Ramos (cell line): Measurements from ENCODE around the gene ODAD4.

Source experiments
- in situ Hi-C: fragments of 300-500 bp; cut with MboI; formaldehyde crosslinking; loops from one replicate; pipeline ENCODE4 v1.14.3; 2022; ENCODE audit warnings: low sequenced_read_pairs; ENCODE audit not compliant: unreplicated experiment

The ODAD4 gene, protein sequence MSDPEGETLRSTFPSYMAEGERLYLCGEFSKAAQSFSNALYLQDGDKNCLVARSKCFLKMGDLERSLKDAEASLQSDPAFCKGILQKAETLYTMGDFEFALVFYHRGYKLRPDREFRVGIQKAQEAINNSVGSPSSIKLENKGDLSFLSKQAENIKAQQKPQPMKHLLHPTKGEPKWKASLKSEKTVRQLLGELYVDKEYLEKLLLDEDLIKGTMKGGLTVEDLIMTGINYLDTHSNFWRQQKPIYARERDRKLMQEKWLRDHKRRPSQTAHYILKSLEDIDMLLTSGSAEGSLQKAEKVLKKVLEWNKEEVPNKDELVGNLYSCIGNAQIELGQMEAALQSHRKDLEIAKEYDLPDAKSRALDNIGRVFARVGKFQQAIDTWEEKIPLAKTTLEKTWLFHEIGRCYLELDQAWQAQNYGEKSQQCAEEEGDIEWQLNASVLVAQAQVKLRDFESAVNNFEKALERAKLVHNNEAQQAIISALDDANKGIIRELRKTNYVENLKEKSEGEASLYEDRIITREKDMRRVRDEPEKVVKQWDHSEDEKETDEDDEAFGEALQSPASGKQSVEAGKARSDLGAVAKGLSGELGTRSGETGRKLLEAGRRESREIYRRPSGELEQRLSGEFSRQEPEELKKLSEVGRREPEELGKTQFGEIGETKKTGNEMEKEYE

DNA sequence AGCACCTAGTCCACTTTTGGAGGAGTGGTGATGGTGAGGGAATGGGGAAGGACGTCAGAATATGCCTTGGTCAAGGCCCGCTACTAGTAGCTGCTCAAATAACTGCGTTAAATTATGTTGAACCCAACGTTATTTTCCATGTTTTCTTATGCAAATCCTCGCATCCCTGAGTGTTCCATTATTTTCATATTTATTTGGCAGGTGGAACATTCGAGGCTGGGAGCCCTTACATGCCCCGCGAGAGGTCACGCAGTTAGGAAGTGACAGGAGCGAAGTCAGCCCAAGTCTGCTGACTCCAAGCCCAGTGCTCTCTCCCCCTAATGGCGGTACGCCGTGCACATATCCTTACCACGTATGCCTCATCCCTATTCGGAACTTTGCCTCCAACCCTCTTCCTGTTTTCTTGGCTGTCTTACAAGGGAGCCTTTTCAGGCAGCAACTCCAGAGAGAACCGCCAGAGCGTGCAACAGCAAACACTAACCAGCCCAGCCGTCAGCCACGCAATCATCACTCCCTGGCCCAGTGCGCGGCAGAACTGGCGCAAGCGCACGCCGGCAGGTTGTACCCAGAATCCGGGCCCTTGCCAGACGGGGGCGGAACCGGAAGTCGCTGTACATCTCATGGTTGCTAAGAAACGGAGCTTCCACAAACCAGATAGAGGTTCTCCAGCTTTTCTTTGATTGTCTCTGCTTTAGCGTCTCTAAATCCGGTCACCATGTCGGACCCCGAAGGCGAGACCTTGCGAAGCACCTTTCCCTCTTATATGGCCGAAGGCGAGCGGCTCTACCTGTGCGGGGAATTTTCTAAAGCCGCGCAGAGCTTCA lies at the start of gene ODAD4:
Gene ODAD4 (plus strand): TSS at position 609 of the 824 bp plus-strand sequence. CDS start 107 bp downstream, at position 716.
- in situ Hi-C loops = no loop called here

- in situ Hi-C loops = no loop called here
Observed at GRCh38 chr17:41882756-41883155, 47.7 kb upstream of the ODAD4 start.

DNA sequence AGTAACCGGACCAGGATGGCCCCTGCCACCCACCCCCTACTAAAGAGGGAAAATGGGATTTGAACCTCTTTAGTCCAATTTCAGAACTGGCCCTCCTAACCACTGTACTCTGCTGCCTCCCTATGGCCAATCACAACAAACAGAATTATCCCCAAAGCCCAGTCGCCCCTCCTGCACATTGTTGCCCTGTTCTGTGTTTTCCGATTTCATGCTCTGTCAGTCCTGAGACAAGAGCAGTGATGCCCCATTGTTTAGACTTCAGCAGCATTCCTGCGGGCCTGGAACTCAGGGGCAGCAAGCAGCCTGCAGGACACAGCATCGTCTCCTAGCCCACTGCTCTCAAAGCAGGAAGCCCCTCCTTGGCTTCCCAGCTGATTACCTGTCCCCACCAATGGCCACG lies 44.7 kb upstream of the ODAD4 start:
- in situ Hi-C loops = no loop called here

DNA sequence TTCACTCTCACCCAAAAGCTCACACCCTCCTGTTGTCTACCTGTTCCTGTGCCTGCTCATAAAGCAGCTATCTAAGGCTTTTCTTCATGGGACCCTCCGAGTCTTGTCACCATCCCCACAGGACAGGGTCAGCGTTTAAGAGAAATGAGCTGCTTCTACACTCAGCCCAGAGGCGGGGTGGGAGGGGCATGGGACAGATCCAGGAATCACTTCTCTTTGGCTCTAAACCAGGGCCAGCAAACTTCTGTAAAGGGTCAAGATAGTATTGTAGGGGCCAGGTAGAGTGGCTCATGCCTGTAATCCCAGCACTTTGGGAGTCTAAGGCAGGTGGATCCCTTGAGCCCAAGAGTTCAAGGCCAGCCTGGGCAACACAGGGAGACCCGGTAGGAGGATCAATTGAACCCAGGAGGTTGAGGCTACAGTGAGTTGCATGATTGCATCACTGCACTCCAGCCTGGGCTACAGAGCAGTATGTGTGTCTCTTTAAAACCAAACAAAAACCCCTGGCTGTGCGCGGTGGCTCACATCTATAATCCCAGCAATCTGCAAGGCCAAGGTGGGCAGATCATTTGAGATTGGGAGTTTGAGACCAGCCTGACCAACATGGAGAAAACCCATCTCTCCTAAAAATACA lies 42.0 kb upstream of the ODAD4 start:
- in situ Hi-C loops = no loop called here

- in situ Hi-C loops = no loop called here
Observed at GRCh38 chr17:41891135-41892020, 39.0 kb upstream of the ODAD4 start.

- in situ Hi-C loops = no loop called here
Observed at GRCh38 chr17:41892021-41892376, 38.4 kb upstream of the ODAD4 start.

DNA sequence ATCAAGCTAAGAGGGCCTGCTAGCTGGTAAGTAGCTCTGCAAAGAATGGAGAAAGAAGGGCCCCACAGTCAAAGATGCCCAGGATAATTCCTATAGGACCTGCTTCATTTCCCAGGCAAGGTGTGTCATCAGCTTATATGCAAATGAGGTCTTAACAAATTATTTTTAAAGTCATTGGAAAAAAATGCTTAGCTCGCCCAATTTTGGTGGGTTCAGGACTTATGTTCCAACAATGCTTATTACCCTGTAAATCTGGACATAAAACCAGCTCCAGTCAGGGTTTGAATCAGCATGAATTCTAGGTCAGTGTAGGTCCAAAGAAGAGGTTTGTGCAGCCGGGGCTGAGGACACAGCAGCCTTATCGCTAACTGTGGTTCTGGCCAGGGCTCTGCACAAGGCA lies 37.0 kb upstream of the ODAD4 start:
- in situ Hi-C loops = no loop called here

GRCh38 chr17:41894791-41895331 lies 35.6 kb upstream of the ODAD4 start:
- in situ Hi-C loops = no loop called here

- in situ Hi-C loops = no loop called here
Observed at GRCh38 chr17:41895617-41896016, 34.8 kb upstream of the ODAD4 start.

- in situ Hi-C loops = no loop called here
Observed at GRCh38 chr17:41896726-41897125, 33.7 kb upstream of the ODAD4 start.

GRCh38 chr17:41901646-41902045 lies 28.8 kb upstream of the ODAD4 start:
- in situ Hi-C loops = no loop called here

DNA sequence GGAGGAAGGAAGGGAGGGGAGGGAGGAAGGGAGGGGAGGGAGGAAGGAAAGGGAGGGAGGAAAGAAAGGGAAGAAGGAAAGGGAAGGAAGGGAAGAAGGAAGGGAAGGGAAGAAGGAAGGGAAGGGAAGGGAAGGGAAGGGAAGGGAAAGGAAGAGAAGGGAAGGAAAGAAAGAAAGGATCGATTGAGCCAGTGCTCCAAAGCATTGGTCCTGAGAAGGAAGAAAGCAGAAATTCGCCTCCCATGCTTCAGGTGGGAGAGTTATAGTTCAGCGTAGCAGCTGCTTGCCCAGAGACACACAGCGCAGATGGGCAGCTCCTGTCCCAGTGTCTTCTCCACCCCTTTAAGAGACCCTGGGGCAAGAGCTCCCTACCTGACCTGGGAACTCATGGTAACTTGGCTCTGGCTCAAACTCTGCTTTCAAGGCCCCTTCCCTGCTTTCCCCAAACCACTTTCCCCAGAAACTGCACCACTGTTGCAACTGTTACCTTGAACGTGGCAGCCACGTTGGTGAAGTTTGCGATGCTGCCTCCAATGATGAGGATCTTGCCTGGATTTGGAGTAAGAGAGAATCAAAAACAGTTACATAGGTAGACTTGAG lies 26.1 kb upstream of the ODAD4 start:
- in situ Hi-C loops = no loop called here

- in situ Hi-C loops = no loop called here
Observed at GRCh38 chr17:41905172-41905571, 25.2 kb upstream of the ODAD4 start.

DNA sequence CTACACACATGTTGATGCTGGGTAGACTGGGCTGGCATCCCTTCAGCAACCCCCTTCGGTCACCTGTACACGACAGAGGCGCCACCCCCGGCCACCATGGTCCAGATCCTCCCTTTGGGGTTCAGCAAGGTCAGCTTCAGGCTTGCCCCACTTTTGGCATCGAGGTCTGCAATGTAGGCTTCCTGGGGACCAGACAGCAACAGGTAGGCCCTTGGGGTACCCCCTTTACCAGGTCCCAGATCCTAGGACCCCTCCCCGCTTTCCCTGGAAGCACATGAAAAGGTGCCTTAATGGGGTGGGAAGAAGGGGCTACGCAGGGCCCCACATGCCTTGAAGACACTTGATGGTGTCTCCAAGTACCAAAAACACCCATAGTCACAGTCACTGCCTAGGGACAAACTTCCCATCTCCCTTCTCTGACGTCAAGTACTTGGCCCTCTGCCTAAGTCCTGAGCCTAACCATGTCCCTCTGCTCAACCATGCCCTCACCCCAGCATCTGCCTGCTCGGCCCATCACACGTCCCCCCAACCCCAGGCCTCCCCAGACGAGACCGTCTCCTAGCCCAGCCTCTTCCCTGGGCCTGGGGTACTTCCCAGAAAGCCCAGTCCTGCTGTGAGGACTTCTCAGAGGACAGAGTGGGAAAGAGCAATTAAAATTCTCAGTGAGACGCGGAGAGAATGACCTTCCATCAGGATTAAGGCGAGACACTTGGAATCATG lies 23.8 kb upstream of the ODAD4 start:
- in situ Hi-C loops = no loop called here

DNA sequence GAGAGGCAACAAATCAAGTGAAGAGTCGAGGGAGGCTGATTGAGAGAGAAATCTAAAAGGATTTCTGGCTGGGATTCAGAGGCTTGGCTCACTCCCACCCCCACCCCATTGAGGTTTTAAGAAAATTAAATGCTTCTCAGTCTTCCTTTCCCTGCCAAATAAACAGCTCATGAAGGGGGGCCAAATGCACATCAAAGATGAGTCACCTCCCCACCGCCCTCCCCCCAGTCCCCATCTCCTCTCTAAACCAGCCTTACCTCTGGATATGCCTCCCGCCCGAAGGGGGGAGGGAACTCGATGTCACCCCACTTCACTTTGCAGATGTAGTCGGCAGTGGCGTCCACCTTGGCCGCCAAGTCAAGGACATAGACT lies 23.2 kb upstream of the ODAD4 start:
- in situ Hi-C loops = no loop called here

GRCh38 chr17:41907633-41908539 lies 22.5 kb upstream of the ODAD4 start:
- in situ Hi-C loops = no loop called here

DNA sequence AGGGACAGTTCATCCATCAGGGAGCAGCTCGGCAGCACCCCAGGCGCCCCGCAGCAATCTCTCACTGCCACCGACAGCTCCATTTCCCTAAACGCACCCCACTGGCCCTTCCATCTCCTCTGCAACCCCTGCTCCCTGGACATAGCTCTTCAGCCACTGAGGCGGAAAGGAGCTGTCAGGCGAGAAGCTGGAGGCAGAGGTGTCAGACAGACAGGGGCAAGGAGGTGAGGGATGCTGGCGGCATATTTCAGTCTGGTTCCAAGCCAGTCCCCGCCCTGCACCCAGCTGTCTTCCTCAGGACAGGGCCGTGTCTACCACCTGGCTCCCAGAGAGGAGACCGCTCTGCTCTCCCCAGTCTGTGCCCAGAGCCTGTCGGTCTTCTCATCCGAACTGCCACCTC lies 21.3 kb upstream of the ODAD4 start:
- in situ Hi-C loops = no loop called here
